ENCODE measurements around the gene MDP1. TPM values are rescaled to one million over a fixed set of nuclear protein-coding genes. Genes with fewer than 3 reads are reported as not detected.

Gene MDP1

GRCh38 chr14:24171422-24172260, 44.2 kb downstream of the MDP1 start, which contains the start of gene REC8:
TSS of gene REC8 (plus strand) at chr14:24172080. CDS start at chr14:24172553, 473 bp downstream.
- Histone ChIP-seq H3K27me3 (ENCODE audit: insufficient read depth, low read length, poor library complexity) (no peaks in the 10 kb centered on the region), H3K4me2 (ENCODE audit: low read length) (peak within 1 kb of the TSS; percentile 92), H3K79me1 (ENCODE audit: low read length) (no peaks in the 10 kb centered on the region), H3K79me2 (ENCODE audit: control insufficient read depth, insufficient read depth, low read length) (no peaks in the 10 kb centered on the region), H3K27ac (ENCODE audit: low read depth, low read length) (no peak within 1 kb of the TSS), H3K4ac (ENCODE audit: low read depth, low read length) (no peak within 1 kb of the TSS), H3K56ac (ENCODE audit: low read length) (peak within 1 kb of the TSS; percentile 85), H2BK5ac (ENCODE audit: low read length) (no peak within 1 kb of the TSS), H3K4me1 (ENCODE audit: control insufficient read depth, low read depth, low read length) (peaks cover 3% of the 10 kb centered on the region), H2BK120ac (ENCODE audit: low read depth, low read length) (no peak within 1 kb of the TSS), H3K4me3 (ENCODE audit: low read length) (peak within 1 kb of the TSS; percentile 57), H4K8ac (ENCODE audit: low read depth, low read length) (no peak within 1 kb of the TSS), H2BK15ac (replicated peaks; ENCODE audit: low read depth) (no peak within 1 kb of the TSS), H3K36me3 (ENCODE audit: control insufficient read depth, insufficient read depth, low read length) (no peaks in the 10 kb centered on the region), H4K5ac (ENCODE audit: low read length) (no peak within 1 kb of the TSS), H2AK5ac (ENCODE audit: low read length) (no peak within 1 kb of the TSS), H3K23ac (ENCODE audit: low read length) (no peak within 1 kb of the TSS), H3K9ac (ENCODE audit: low read length) (peak within 1 kb of the TSS; percentile 75), H3K18ac (ENCODE audit: low read length) (no peak within 1 kb of the TSS)
- no CpG with 5 or more reads among the region's 63 CpGs for WGBS (ENCODE audit: extremely low coverage, insufficient coverage, low lambda C conversion rate)
- DNase-seq = peak; percentile 99

GRCh38 chr14:24167469-24168114, 48.3 kb downstream of the MDP1 start:
- Histone ChIP-seq H3K56ac (ENCODE audit: low read length) (no peak overlapping the region), H3K4me3 (ENCODE audit: low read length) (no peak overlapping the region), H3K23ac (ENCODE audit: low read length) (no peak overlapping the region), H3K9ac (ENCODE audit: low read length) (no peak overlapping the region), H2AK5ac (ENCODE audit: low read length) (no peak overlapping the region), H3K18ac (ENCODE audit: low read length) (no peak overlapping the region), H3K27me3 (ENCODE audit: insufficient read depth, low read length, poor library complexity) (no peaks in the 10 kb centered on the region), H4K8ac (ENCODE audit: low read depth, low read length) (no peak overlapping the region), H3K79me1 (ENCODE audit: low read length) (no peaks in the 10 kb centered on the region), H4K5ac (ENCODE audit: low read length) (no peak overlapping the region), H3K4me1 (ENCODE audit: control insufficient read depth, low read depth, low read length) (peaks cover 3% of the 10 kb centered on the region), H3K79me2 (ENCODE audit: control insufficient read depth, insufficient read depth, low read length) (no peaks in the 10 kb centered on the region), H3K27ac (ENCODE audit: low read depth, low read length) (no peak overlapping the region), H3K4me2 (ENCODE audit: low read length) (no peak overlapping the region), H2BK5ac (ENCODE audit: low read length) (no peak overlapping the region), H2BK15ac (replicated peaks; ENCODE audit: low read depth) (no peak overlapping the region), H3K36me3 (ENCODE audit: control insufficient read depth, insufficient read depth, low read length) (peaks cover 6% of the 10 kb centered on the region), H2BK120ac (ENCODE audit: low read depth, low read length) (no peak overlapping the region), H3K4ac (ENCODE audit: low read depth, low read length) (no peak overlapping the region)
- no CpG with 5 or more reads among the region's 3 CpGs for WGBS (ENCODE audit: extremely low coverage, insufficient coverage, low lambda C conversion rate)
- DNase-seq = no peak

- Histone ChIP-seq H2BK15ac (replicated peaks; ENCODE audit: low read depth) (no peak overlapping the region), H3K4me3 (ENCODE audit: low read length) (no peak overlapping the region), H3K9ac (ENCODE audit: low read length) (no peak overlapping the region), H3K27me3 (ENCODE audit: insufficient read depth, low read length, poor library complexity) (no peaks in the 10 kb centered on the region), H3K36me3 (ENCODE audit: control insufficient read depth, insufficient read depth, low read length) (peaks cover 9% of the 10 kb centered on the region), H4K8ac (ENCODE audit: low read depth, low read length) (no peak overlapping the region), H3K56ac (ENCODE audit: low read length) (no peak overlapping the region), H3K18ac (ENCODE audit: low read length) (no peak overlapping the region), H3K79me2 (ENCODE audit: control insufficient read depth, insufficient read depth, low read length) (no peaks in the 10 kb centered on the region), H4K5ac (ENCODE audit: low read length) (no peak overlapping the region), H3K23ac (ENCODE audit: low read length) (no peak overlapping the region), H3K79me1 (ENCODE audit: low read length) (peaks cover 2% of the 10 kb centered on the region), H3K4me1 (ENCODE audit: control insufficient read depth, low read depth, low read length) (peaks cover 5% of the 10 kb centered on the region), H3K27ac (ENCODE audit: low read depth, low read length) (no peak overlapping the region), H2AK5ac (ENCODE audit: low read length) (no peak overlapping the region), H2BK120ac (ENCODE audit: low read depth, low read length) (no peak overlapping the region), H3K4ac (ENCODE audit: low read depth, low read length) (no peak overlapping the region), H2BK5ac (ENCODE audit: low read length) (no peak overlapping the region), H3K4me2 (ENCODE audit: low read length) (no peak overlapping the region)
- DNase-seq = no peak
- no CpG with 5 or more reads among the region's 5 CpGs for WGBS (ENCODE audit: extremely low coverage, insufficient coverage, low lambda C conversion rate)
These were observed 50.1 kb downstream of the MDP1 start for GRCh38 chr14:24165785-24166184.

GRCh38 chr14:24164518-24164991, 51.3 kb downstream of the MDP1 start:
- Histone ChIP-seq H3K79me1 (ENCODE audit: low read length) (peaks cover 2% of the 10 kb centered on the region), H3K4me2 (ENCODE audit: low read length) (no peak overlapping the region), H4K5ac (ENCODE audit: low read length) (no peak overlapping the region), H3K4me1 (ENCODE audit: control insufficient read depth, low read depth, low read length) (peaks cover 5% of the 10 kb centered on the region), H4K8ac (ENCODE audit: low read depth, low read length) (no peak overlapping the region), H2BK5ac (ENCODE audit: low read length) (no peak overlapping the region), H3K27ac (ENCODE audit: low read depth, low read length) (no peak overlapping the region), H3K4ac (ENCODE audit: low read depth, low read length) (no peak overlapping the region), H3K56ac (ENCODE audit: low read length) (no peak overlapping the region), H2BK15ac (replicated peaks; ENCODE audit: low read depth) (no peak overlapping the region), H3K27me3 (ENCODE audit: insufficient read depth, low read length, poor library complexity) (no peaks in the 10 kb centered on the region), H3K18ac (ENCODE audit: low read length) (no peak overlapping the region), H2BK120ac (ENCODE audit: low read depth, low read length) (no peak overlapping the region), H3K23ac (ENCODE audit: low read length) (no peak overlapping the region), H2AK5ac (ENCODE audit: low read length) (no peak overlapping the region), H3K79me2 (ENCODE audit: control insufficient read depth, insufficient read depth, low read length) (no peaks in the 10 kb centered on the region), H3K9ac (ENCODE audit: low read length) (no peak overlapping the region), H3K4me3 (ENCODE audit: low read length) (no peak overlapping the region), H3K36me3 (ENCODE audit: control insufficient read depth, insufficient read depth, low read length) (peaks cover 11% of the 10 kb centered on the region)
- WGBS (ENCODE audit: extremely low coverage, insufficient coverage, low lambda C conversion rate) = no CpG with 5 or more reads among the region's 14 CpGs
- DNase-seq = no peak

Small RNA genes within 50 kb of the gene (small RNA-seq; reads per million reads assigned to genes)
- gene AL136295.4 (ENCODE audit: insufficient read depth) (not detected), gene CHMP4A (ENCODE audit: insufficient read depth) (not detected), gene IPO4 (ENCODE audit: insufficient read depth) (not detected), gene IRF9 (ENCODE audit: insufficient read depth) (not detected), gene MDP1 (ENCODE audit: insufficient read depth) (not detected)
